A549 (cell line): ENCODE measurements around the gene NTF3. TPM values are rescaled to one million over a fixed set of nuclear protein-coding genes. Genes with fewer than 3 reads are reported as not detected.

ENCODE experiments used
- ATAC-seq, 2 experiments: fragments of 200-7000 bp in 1 of 2; fragments of >200 bp in 1 of 2; cut with Nextera tagmentation in 1 of 2; cut with Tn5 transposase in 1 of 2; 3 replicates each; pipeline versions ENCODE4 v1.8.0 to v1.9.1; 2018 to 2020; ENCODE audit warnings: mild to moderate bottlenecking in 1 of 2, moderate library complexity in 1 of 2
- CTCF ChIA-PET: fragments of 300-600 bp; sonication (Branson Sonifier 250); formaldehyde crosslinking; extraction: SDS; loops from one replicate; lab custom pipeline; 2021; ENCODE audit warnings: antibody characterized with exemption, inconsistent platforms; lab: Yijun Ruan, JAX
- POLR2A ChIA-PET: fragments of 350-600 bp; formaldehyde crosslinking; extraction: SDS; loops from one replicate; lab custom pipeline; 2021; ENCODE audit warnings: antibody characterized with exemption, inconsistent platforms; lab: Yijun Ruan, JAX
- DNase-seq, 2 experiments: peaks; one replicate each; pipeline versions ENCODE4 v3.0.0 to v3.0.0-alpha.2; 2011 to 2016; ENCODE audit warnings: low read depth in 1 of 2, low spot score in 1 of 2
- FAIRE-seq: peaks from 2 replicates; lab custom pipeline; 2011; peaks lifted over from hg19 to GRCh38; lab: Jason Lieb, UNC
- H3K27ac ChIP-seq, 2 experiments: fragments of >200 bp; sonication (Bioruptor Twin); formaldehyde crosslinking; 3 replicates each; pipeline ENCODE4 v1.5.1; 2016 to 2017
- H3K4me1 ChIP-seq: fragments of >200 bp; sonication (Bioruptor Twin); formaldehyde crosslinking; 3 replicates; pipeline ENCODE4 v1.6.1; 2016
- H3K4me2 ChIP-seq: fragments of >200 bp; sonication (Bioruptor Twin); formaldehyde crosslinking; 3 replicates; pipeline ENCODE4 v1.6.1; 2016
- H3K4me3 ChIP-seq: fragments of >200 bp; sonication (Bioruptor Twin); formaldehyde crosslinking; 3 replicates; pipeline ENCODE4 v1.5.1; 2016
- H3K9me3 ChIP-seq: fragments of >200 bp; sonication (Bioruptor Twin); formaldehyde crosslinking; 3 replicates; pipeline ENCODE4 v1.6.1; 2016
- BHLHE40 ChIP-seq: IDR thresholded peaks from 2 replicates; pipeline ENCODE4 v1.6.1; 2012; ENCODE audit warnings: low read depth, low read length, inconsistent platforms
- CEBPB ChIP-seq, 2 experiments: fragments of >200 bp in 1 of 2; sonication (Bioruptor Twin) in 1 of 2; formaldehyde crosslinking in 1 of 2; IDR thresholded peaks; 2 replicates each; pipeline ENCODE4 v1.6.1; 2012 to 2016
- EHMT2 ChIP-seq: fragments of 200-600 bp; sonication (generic); IDR thresholded peaks from 2 replicates; pipeline ENCODE4 v1.6.1; 2016; ENCODE audit warnings: antibody characterized with exemption, low read depth, mild to moderate bottlenecking, moderate library complexity
- ESRRA ChIP-seq: fragments of 150-350 bp; IDR thresholded peaks from 2 replicates; pipeline ENCODE4 v1.6.1; 2014; ENCODE audit warnings: mild to moderate bottlenecking, low read length, borderline replicate concordance
- FOSL2 ChIP-seq, 2 experiments: fragments of 450-650 bp in 1 of 2; fragments of >200 bp in 1 of 2; sonication (Bioruptor Twin) in 1 of 2; formaldehyde crosslinking; IDR thresholded peaks; 2 replicates each; pipeline versions ENCODE4 v1.5.0 to v1.6.1; 2016 to 2020; ENCODE audit warnings: mild to moderate bottlenecking in 1 of 2, moderate library complexity in 1 of 2
- HES2 ChIP-seq: fragments of >200 bp; sonication (Bioruptor Twin); formaldehyde crosslinking; IDR thresholded peaks from 2 replicates; pipeline ENCODE4 v1.6.1; 2016
- HMGXB4 ChIP-seq: fragments of 250-450 bp; sonication (Bioruptor Pico); IDR thresholded peaks from 2 replicates; pipeline ENCODE4 v1.5.0; 2021; ENCODE audit warnings: mild to moderate bottlenecking, moderate library complexity, borderline replicate concordance
- HOXB13 ChIP-seq: fragments of 250-450 bp; sonication (Bioruptor Pico); IDR thresholded peaks from 2 replicates; pipeline ENCODE4 v1.5.0; 2020; ENCODE audit warnings: low read depth, mild to moderate bottlenecking, moderate library complexity
- HOXB5 ChIP-seq: fragments of 250-450 bp; sonication (Bioruptor Pico); IDR thresholded peaks from 2 replicates; pipeline ENCODE4 v1.5.0; 2020; ENCODE audit warnings: mild to moderate bottlenecking, moderate library complexity
- JUNB ChIP-seq: fragments of >200 bp; sonication (Bioruptor Twin); formaldehyde crosslinking; IDR thresholded peaks from 2 replicates; pipeline ENCODE4 v1.6.1; 2016
- KDM5A ChIP-seq: fragments of 200-600 bp; sonication (generic); IDR thresholded peaks from 2 replicates; pipeline ENCODE4 v1.6.1; 2016; ENCODE audit warnings: antibody characterized with exemption, mild to moderate bottlenecking
- MAFK ChIP-seq: fragments of 450-650 bp; IDR thresholded peaks from 2 replicates; pipeline ENCODE4 v1.6.1; 2014; ENCODE audit not compliant: partially characterized antibody
- MAX ChIP-seq: IDR thresholded peaks from 2 replicates; pipeline ENCODE4 v1.6.1; 2012
- MYC ChIP-seq: IDR thresholded peaks from 2 replicates; pipeline ENCODE4 v1.6.1; 2012; ENCODE audit warnings: mild to moderate bottlenecking, inconsistent platforms, low read length, improper control_type of control experiment, borderline replicate concordance
- NFE2L2 ChIP-seq: fragments of 150-350 bp; conservative IDR thresholded peaks from 2 replicates; pipeline ENCODE4 v1.6.1; 2014; ENCODE audit warnings: low read length
- PBX3 ChIP-seq: IDR thresholded peaks from 2 replicates; pipeline ENCODE4 v1.6.1; 2012
- POLR2A ChIP-seq: IDR thresholded peaks from 2 replicates; pipeline ENCODE4 v1.6.1; 2012; ENCODE audit warnings: mild to moderate bottlenecking, low read length
- POLR2AphosphoS2 ChIP-seq: conservative IDR thresholded peaks from 2 replicates; pipeline ENCODE4 v1.6.1; 2012; ENCODE audit warnings: low read length, improper control_type of control experiment, inconsistent platforms
- RNF2 ChIP-seq: fragments of 200-600 bp; sonication (generic); IDR thresholded peaks from 2 replicates; pipeline ENCODE4 v1.6.1; 2016; ENCODE audit warnings: low read depth, mild to moderate bottlenecking, antibody characterized with exemption, moderate library complexity, borderline replicate concordance
- SMC3 ChIP-seq: fragments of >200 bp; sonication (Bioruptor Twin); formaldehyde crosslinking; IDR thresholded peaks from 3 replicates; pipeline ENCODE4 v1.6.1; 2018; ENCODE audit warnings: inconsistent platforms
- ZFP36 ChIP-seq: fragments of 450-650 bp; IDR thresholded peaks from 2 replicates; pipeline ENCODE4 v1.6.1; 2014; ENCODE audit warnings: borderline replicate concordance; ENCODE audit not compliant: partially characterized antibody
- ZNF302 ChIP-seq: fragments of 250-450 bp; sonication (Bioruptor Pico); IDR thresholded peaks from 2 replicates; pipeline ENCODE4 v1.9.0; 2021; ENCODE audit warnings: inconsistent platforms, mild to moderate bottlenecking, moderate library complexity
- ZSCAN20 ChIP-seq: fragments of 250-450 bp; sonication (Bioruptor Pico); IDR thresholded peaks from 2 replicates; pipeline ENCODE4 v1.8.0; 2022; ENCODE audit warnings: mild to moderate bottlenecking, moderate library complexity
- WGBS: methylation state at CpG from one replicate; pipeline ENCODE4 v1.1.6; 2017; ENCODE audit errors: missing lambda C conversion rate; 5-methylcytosine and 5-hydroxymethylcytosine counted together
- polyA plus RNA-seq, 4 experiments: library from polyadenylated mRNA; depleted of rRNA in 3 of 4; stranded (reverse); fragments of >200 nt; fragmentation: RNase III in 1 of 4; extraction: RNeasy Plus Mini Kit Qiagen cat#74134 plus additional on column Dnase treatment in 1 of 4; gene quantifications; 2 replicates in 3 of 4; 3 replicates in 1 of 4; pipeline ENCODE4 v1.2.3, GENCODE V29; 2011 to 2017

The NTF3 gene
- polyA plus RNA-seq, 2 of the 4 experiments (the other 2 are of a cell fraction), result not detected

GRCh38 chr12:5467931-5468330, 36.0 kb downstream of the NTF3 start:
- no peak for DNase-seq
- TF ChIP-seq ZFP36 (no peak), MAFK (no peak), HOXB5 (no peak), HMGXB4 (CRISPR knock-in tag) (no peak), POLR2AphosphoS2 (no peak), BHLHE40 (no peak), RNF2 (no peak), SMC3 (no peak)
- Histone ChIP-seq H3K4me3 (no peak overlapping the region), H3K9me3 (no peaks in the 10 kb centered on the region), H3K4me2 (no peak overlapping the region), H3K4me1 (no peaks in the 10 kb centered on the region), H3K27ac (no peak overlapping the region)
- POLR2A ChIA-PET, result no interaction called here
- CTCF ChIA-PET, result interaction anchor here (0.5 kb wide), 1 partner anchor 419 kb away, joined by 3 read pairs; no protein-coding TSS in a partner anchor
- under 1% methylated on average over 2 of the region's 2 CpGs for WGBS
- ATAC-seq, result no peak
- no peak for FAIRE-seq

GRCh38 chr12:5470221-5470620, 38.3 kb downstream of the NTF3 start:
- POLR2A ChIA-PET, result no interaction called here
- H3K27ac ChIP-seq, result no peak overlapping the region
- H3K4me2 ChIP-seq, result no peak overlapping the region
- no peaks in the 10 kb centered on the region for H3K4me1 ChIP-seq
- no peak overlapping the region for H3K4me3 ChIP-seq
- 29% methylated on average over 7 of the region's 7 CpGs for WGBS
- no peak for FAIRE-seq
- ATAC-seq, result no peak
- CTCF ChIA-PET, result interaction anchor here (1.1 kb wide), 1 partner anchor 14 kb away, joined by 4 read pairs; no protein-coding TSS in a partner anchor
- TF ChIP-seq HES2 (no peak), PBX3 (no peak), CEBPB (IDR thresholded peaks at IDR 0.05) (no peak), JUNB (no peak)
- TF ChIP-seq, all 56 proteins: peak for 0
- no peaks in the 10 kb centered on the region for H3K9me3 ChIP-seq
- no peak for DNase-seq

- ATAC-seq (no peak), DNase-seq (no peak), FAIRE-seq (no peak)
- ChIA-PET POLR2A (no interaction called here), CTCF (interaction anchor here (1.1 kb wide), 1 partner anchor 14 kb away, joined by 4 read pairs; no protein-coding TSS in a partner anchor)
- WGBS, result 63% methylated on average over 2 of the region's 2 CpGs
- no peak overlapping the region for H3K27ac ChIP-seq
- no peaks in the 10 kb centered on the region for H3K9me3 ChIP-seq
- H3K4me1 ChIP-seq, result no peaks in the 10 kb centered on the region
- H3K4me2 ChIP-seq, result no peak overlapping the region
- TF ChIP-seq ESRRA, result no peak
- no peak for TF ChIP-seq HOXB13
- TF ChIP-seq MAX, result no peak
- TF ChIP-seq KDM5A, result no peak
- TF ChIP-seq HOXB5, result no peak
- TF ChIP-seq ZSCAN20, result no peak
- no peak for TF ChIP-seq ZNF302 (CRISPR knock-in tag)
- no peak for TF ChIP-seq MYC
- no peak for TF ChIP-seq BHLHE40
- no peak for TF ChIP-seq FOSL2 (IDR thresholded peaks at IDR 0.05)
- no peak for TF ChIP-seq FOSL2 (CRISPR knock-in tag; IDR thresholded peaks at IDR 0.05)
- no peak for TF ChIP-seq POLR2A
- no peak for TF ChIP-seq NFE2L2
- no peak for TF ChIP-seq EHMT2
- H3K4me3 ChIP-seq, result no peak overlapping the region
Measured at GRCh38 chr12:5470703-5471102, 38.8 kb downstream of the NTF3 start.
